AG04449 (cell line): Measurements from ENCODE around the gene RSPH1.

ENCODE experiments used
- CTCF ChIA-PET: fragments of 350-600 bp; formaldehyde crosslinking; extraction: SDS; loops from one replicate; lab custom pipeline; 2021; ENCODE audit warnings: antibody characterized with exemption; lab: Yijun Ruan, JAX
- POLR2A ChIA-PET: fragments of 400-600, 350-600 bp; formaldehyde crosslinking; extraction: SDS; loops from one replicate; lab custom pipeline; 2020; ENCODE audit warnings: antibody characterized with exemption, inconsistent platforms; lab: Yijun Ruan, JAX
- DNase-seq: peaks from one replicate; pipeline ENCODE4 v3.0.0-alpha.2; 2010; ENCODE audit warnings: low read depth, low spot score
- H3K4me3 ChIP-seq: 2 replicates; pipeline ENCODE4 v1.5.1; 2011; ENCODE audit warnings: low read depth, mild to moderate bottlenecking, control low read depth, low read length
- TF ChIP-seq, protein P1 (sequence below): IDR thresholded peaks from one replicate; pipeline ENCODE4 v1.5.1; 2011; ENCODE audit warnings: mild to moderate bottlenecking, moderate library complexity, low read length, control low read depth, inconsistent platforms; ENCODE audit not compliant: insufficient read depth; ENCODE audit errors: missing control alignments

Gene RSPH1

DNA sequence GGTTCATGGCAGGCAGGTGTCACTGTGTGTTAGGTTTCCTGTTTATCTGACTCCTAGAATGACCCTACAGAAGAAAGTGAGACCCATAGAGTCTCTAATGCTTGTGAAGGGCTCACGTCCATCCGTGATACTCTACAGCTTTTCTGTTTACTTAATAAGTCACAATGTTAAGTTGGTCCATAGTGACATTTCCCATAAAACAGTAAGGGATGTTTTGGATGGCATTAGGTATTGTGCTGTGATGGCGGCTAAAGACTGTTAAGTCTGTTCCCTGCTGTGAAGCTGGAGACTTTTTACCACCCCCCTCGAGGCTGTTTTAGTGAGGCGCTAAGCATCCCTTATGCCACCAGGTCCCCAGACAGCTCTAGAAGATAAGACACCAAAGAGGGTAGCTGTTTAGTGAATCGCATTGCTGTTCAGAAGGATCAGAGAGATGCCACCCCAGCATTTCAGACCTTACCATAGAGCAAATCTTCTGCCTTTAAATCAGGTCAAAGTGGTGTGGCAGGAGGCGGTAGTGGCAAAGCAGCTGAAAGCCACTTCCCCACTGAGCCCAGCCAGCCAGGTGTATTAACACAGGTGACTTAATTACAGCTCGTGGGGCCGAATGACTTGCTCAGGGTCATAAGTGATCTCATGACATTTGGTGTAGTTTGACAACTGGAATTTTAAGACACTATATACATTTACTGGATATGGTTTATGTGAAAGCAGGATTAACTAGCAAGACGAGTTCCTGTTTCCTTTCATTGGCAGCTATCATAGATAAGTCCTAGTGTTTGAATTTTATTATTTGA, 42.7 kb upstream of the RSPH1 start:
- no peak for DNase-seq
- TF ChIP-seq, protein P1, sequence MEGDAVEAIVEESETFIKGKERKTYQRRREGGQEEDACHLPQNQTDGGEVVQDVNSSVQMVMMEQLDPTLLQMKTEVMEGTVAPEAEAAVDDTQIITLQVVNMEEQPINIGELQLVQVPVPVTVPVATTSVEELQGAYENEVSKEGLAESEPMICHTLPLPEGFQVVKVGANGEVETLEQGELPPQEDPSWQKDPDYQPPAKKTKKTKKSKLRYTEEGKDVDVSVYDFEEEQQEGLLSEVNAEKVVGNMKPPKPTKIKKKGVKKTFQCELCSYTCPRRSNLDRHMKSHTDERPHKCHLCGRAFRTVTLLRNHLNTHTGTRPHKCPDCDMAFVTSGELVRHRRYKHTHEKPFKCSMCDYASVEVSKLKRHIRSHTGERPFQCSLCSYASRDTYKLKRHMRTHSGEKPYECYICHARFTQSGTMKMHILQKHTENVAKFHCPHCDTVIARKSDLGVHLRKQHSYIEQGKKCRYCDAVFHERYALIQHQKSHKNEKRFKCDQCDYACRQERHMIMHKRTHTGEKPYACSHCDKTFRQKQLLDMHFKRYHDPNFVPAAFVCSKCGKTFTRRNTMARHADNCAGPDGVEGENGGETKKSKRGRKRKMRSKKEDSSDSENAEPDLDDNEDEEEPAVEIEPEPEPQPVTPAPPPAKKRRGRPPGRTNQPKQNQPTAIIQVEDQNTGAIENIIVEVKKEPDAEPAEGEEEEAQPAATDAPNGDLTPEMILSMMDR: no peak
- POLR2A ChIA-PET: no interaction called here
- no peak overlapping the region for H3K4me3 ChIP-seq
- CTCF ChIA-PET: no interaction called here

DNA sequence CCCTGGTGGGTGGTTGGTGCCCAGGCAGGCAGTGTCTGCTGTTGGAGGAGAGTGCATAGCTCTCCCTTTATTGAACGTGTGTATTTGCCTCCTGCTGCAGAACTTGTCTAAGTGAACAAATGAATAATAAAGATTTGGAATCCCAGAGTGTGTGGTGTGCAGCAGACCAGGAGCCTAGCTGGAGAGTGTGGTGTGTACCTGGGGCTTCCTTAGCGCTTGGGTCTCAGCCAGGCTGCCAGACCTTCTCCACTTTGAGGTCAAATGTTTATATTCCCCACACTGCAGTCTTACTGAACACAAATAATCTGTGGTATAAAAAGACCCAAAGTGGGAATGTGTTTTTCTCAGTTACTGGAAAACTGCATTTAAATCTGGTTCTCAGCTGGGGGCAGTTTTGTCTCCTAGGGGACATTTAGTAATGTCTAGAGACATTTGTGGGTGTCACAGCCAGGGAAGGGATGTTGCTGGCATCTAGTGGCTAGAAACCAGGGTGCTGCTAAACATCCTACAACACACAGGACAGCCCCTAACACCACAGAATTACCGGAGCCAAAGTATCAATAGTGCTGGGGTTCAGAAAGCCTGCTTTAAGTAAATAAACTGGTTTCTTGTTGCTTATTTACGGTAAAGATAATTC, 41.2 kb upstream of the RSPH1 start:
- no peak for DNase-seq
- ChIA-PET POLR2A (no interaction called here), CTCF (no interaction called here)
- H3K4me3 ChIP-seq: no peak overlapping the region
- TF ChIP-seq, protein P1: no peak

DNA sequence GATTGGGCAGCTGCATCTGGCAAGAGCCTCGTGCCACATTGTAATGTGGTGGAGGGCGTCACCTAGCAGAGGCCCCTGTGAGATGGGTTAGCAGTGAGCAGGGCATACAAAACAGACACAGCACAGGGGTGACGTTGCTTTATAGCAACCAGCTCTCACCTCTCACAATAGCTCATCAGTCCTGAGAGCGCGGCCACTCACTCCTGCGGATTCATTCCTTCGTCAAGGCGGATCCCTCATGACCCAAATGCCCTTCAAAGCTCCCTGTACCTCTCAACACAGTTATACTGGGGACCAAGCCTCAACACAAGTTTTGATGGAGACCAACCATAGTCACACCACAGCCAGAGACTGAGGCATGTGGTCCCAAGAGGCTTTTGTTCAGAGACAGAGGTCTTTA, 40.6 kb upstream of the RSPH1 start:
- ChIA-PET POLR2A (no interaction called here), CTCF (no interaction called here)
- DNase-seq: no peak
- TF ChIP-seq, protein P1: no peak
- H3K4me3 ChIP-seq: no peak overlapping the region

DNA sequence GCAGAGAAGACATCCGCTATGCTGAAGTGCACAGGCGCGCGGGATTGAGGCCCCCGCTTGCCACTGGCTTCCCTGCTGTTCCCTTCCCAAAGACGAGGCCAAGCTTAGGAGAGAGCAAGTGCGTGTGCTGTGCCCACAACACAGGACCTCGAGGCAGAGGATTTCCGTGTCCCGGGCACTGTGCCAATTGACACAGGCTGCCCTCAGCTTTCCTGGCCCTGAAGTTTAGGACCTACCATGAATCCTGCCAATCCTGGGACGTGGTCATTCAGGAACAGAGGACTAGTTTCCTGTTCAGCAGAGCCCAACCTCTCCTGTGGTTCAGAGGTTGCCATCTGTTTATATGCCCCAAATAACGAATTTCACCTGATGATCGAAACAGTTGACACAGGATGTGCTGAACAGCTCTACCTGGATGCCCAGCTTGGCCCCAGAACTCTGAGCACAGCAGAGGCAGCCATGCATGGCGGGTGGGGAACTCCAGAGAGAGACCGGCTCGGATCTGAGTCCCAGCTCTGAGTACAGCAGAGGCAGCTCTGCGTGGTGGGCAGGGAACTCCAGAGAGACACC, 39.7 kb upstream of the RSPH1 start:
- no peak for DNase-seq
- TF ChIP-seq, protein P1: no peak
- POLR2A ChIA-PET: no interaction called here
- no peak overlapping the region for H3K4me3 ChIP-seq
- CTCF ChIA-PET: no interaction called here

DNA sequence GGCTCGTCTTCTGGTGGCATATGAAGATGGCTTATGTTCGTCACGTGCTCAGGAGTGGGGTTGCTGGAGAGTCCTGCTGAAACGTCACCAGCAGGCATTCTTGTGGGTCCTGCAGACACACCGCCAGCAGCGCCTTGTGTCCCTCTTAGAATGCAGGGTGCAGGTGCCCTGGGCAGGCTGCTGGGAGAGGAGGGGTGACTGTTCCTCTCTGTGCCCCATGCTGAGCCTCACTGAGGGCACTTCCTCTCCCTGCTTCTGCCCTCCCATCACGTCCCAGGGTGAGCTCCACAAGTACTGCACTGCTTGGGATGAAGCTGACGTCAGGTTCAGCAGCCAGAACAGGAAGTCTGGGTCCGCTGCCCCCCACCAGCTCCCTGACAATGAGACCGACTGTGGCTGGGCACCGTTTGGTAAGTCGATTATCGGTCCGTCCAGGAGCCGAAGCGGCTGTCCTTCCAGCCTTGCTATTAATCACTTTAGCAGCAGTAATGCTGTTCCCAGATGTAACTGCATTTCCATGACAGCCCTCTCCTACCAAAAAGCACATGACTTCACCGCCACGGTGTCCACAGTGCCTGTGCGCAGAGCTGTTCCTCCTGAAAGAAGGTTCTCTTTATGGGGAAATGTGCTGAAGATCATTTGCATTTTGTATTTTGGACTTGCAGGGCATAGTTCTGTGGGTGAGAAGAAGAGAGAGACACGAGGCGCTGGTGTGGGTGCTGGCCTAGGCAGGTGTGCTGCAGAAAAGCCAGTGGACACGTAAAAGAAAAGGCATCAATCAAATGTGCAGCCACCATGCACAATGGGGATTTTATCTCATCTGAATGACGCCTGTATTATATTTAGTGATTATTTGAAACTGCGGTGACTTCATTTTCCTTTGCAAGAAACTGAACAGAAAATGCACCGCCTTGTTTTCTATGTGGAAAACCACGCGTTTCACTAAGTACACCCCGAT, 38.7 kb upstream of the RSPH1 start:
- CTCF ChIA-PET: interaction anchor here (0.7 kb wide), 1 partner anchor 194 kb away, joined by 3 read pairs; no protein-coding TSS in a partner anchor
- POLR2A ChIA-PET: no interaction called here
- no peak for DNase-seq
- TF ChIP-seq, protein P1: no peak
- H3K4me3 ChIP-seq: no peak overlapping the region
